ENCODE measurements around the gene CCBE1. TPM values are rescaled to one million over a fixed set of nuclear protein-coding genes. Genes with fewer than 3 reads are reported as not detected.

The CCBE1 gene
- total RNA-seq, 1 donor from 2014 or later = 6.4 TPM

GRCh38 chr18:59686260-59686659 is 11.0 kb downstream of the CCBE1 start:
- no peak overlapping the region for H3K4me3 Mint-ChIP-seq
- DNase-seq (ENCODE audit: low spot score) = no peak
- Histone ChIP-seq H3K9ac (no peak overlapping the region), H3K4me1 (peaks cover 42% of the 10 kb centered on the region), H3K4me2 (no peak overlapping the region), H3F3A (ENCODE audit: low read depth) (peaks cover 28% of the 10 kb centered on the region), H2AFZ (replicated peaks) (no peak overlapping the region), H3K79me2 (ENCODE audit: low read depth) (no peaks in the 10 kb centered on the region), H3K4me3 (no peak overlapping the region), H3K27ac (no peak overlapping the region), H3K27me3 (no peaks in the 10 kb centered on the region), H3K36me3 (no peaks in the 10 kb centered on the region), H3K9me3 (ENCODE audit: low read depth) (no peaks in the 10 kb centered on the region), H4K20me1 (ENCODE audit: low read depth) (no peaks in the 10 kb centered on the region)
- TF ChIP-seq CTCF (IDR thresholded peaks at IDR 0.05) (no peak), EZH2 (IDR thresholded peaks at IDR 0.05) (no peak), EZH2phosphoT487 (IDR thresholded peaks at IDR 0.05) (no peak)
- no peaks in the 10 kb centered on the region for H3K36me3 Mint-ChIP-seq
- peaks cover 46% of the 10 kb centered on the region for H3K4me1 Mint-ChIP-seq
- H3K27ac Mint-ChIP-seq = no peak overlapping the region
- H3K9me3 Mint-ChIP-seq = peaks cover 2% of the 10 kb centered on the region
- H3K27me3 Mint-ChIP-seq (ENCODE audit: insufficient read depth, low read depth) = peaks cover 4% of the 10 kb centered on the region

GRCh38 chr18:59685501-59685900 is 11.7 kb downstream of the CCBE1 start:
- Histone ChIP-seq H3K27ac (no peak overlapping the region), H3K36me3 (no peaks in the 10 kb centered on the region), H3K4me3 (no peak overlapping the region), H3K79me2 (ENCODE audit: low read depth) (no peaks in the 10 kb centered on the region), H3K9me3 (ENCODE audit: low read depth) (no peaks in the 10 kb centered on the region), H3K9ac (no peak overlapping the region), H4K20me1 (ENCODE audit: low read depth) (no peaks in the 10 kb centered on the region), H3K27me3 (no peaks in the 10 kb centered on the region), H3K4me2 (no peak overlapping the region), H3K4me1 (peaks cover 45% of the 10 kb centered on the region), H3F3A (ENCODE audit: low read depth) (peaks cover 27% of the 10 kb centered on the region), H2AFZ (replicated peaks) (no peak overlapping the region)
- Mint-ChIP-seq H3K27ac (no peak overlapping the region), H3K4me1 (peaks cover 45% of the 10 kb centered on the region), H3K27me3 (ENCODE audit: insufficient read depth, low read depth) (peaks cover 4% of the 10 kb centered on the region), H3K9me3 (peaks cover 2% of the 10 kb centered on the region), H3K36me3 (no peaks in the 10 kb centered on the region), H3K4me3 (no peak overlapping the region)
- TF ChIP-seq EZH2phosphoT487 (IDR thresholded peaks at IDR 0.05) (no peak), EZH2 (IDR thresholded peaks at IDR 0.05) (no peak), CTCF (IDR thresholded peaks at IDR 0.05) (no peak)
- DNase-seq (ENCODE audit: low spot score) = no peak

- H3K36me3 Mint-ChIP-seq = no peaks in the 10 kb centered on the region
- no peak overlapping the region for H3K9ac ChIP-seq
- H3K4me3 Mint-ChIP-seq = no peak overlapping the region
Measured at GRCh38 chr18:59684777-59685176, 12.4 kb downstream of the CCBE1 start.

More at GRCh38 chr18:59684777-59685176, 12.4 kb downstream of the CCBE1 start:
- DNase-seq (ENCODE audit: low spot score) = no peak
- no peak overlapping the region for H2AFZ ChIP-seq (replicated peaks)
- peaks cover 37% of the 10 kb centered on the region for H3K4me1 ChIP-seq
- no peak overlapping the region for H3K27ac ChIP-seq
- TF ChIP-seq CTCF (IDR thresholded peaks at IDR 0.05) = no peak
- no peak for TF ChIP-seq EZH2 (IDR thresholded peaks at IDR 0.05)
- TF ChIP-seq EZH2phosphoT487 (IDR thresholded peaks at IDR 0.05) = no peak
- no peaks in the 10 kb centered on the region for H4K20me1 ChIP-seq (ENCODE audit: low read depth)
- H3K4me3 ChIP-seq = no peak overlapping the region
- peaks cover 4% of the 10 kb centered on the region for H3K27me3 Mint-ChIP-seq (ENCODE audit: insufficient read depth, low read depth)
- H3F3A ChIP-seq (ENCODE audit: low read depth) = peaks cover 20% of the 10 kb centered on the region
- no peak overlapping the region for H3K4me2 ChIP-seq
- no peaks in the 10 kb centered on the region for H3K27me3 ChIP-seq
- H3K4me1 Mint-ChIP-seq = peaks cover 38% of the 10 kb centered on the region
- no peaks in the 10 kb centered on the region for H3K36me3 ChIP-seq
- H3K9me3 ChIP-seq (ENCODE audit: low read depth) = no peaks in the 10 kb centered on the region
- peaks cover 2% of the 10 kb centered on the region for H3K9me3 Mint-ChIP-seq
- H3K79me2 ChIP-seq (ENCODE audit: low read depth) = no peaks in the 10 kb centered on the region
- H3K27ac Mint-ChIP-seq = no peak overlapping the region

All from neural progenitor cell (in vitro differentiated cells).